Esophagus squamous epithelium (tissue), 5 donors: ENCODE results near the gene EPHA8. TPM values are rescaled to one million over a fixed set of nuclear protein-coding genes. Genes with fewer than 3 reads are reported as not detected.

Experiments used
- DNase-seq: peaks from one replicate; lab custom pipeline; 2025; lab: John Stamatoyannopoulos, UW
- H3K27ac ChIP-seq, 4 donors: fragments of 200-600 bp; sonication (generic); one replicate each; pipeline ENCODE4 v1.5.1; 2016 to 2019; ENCODE audit warnings: mild to moderate bottlenecking in 1 of 4
- H3K27me3 ChIP-seq, 4 donors: fragments of 200-600 bp; sonication (generic); 1 replicate in 3 of 4; 2 replicates in 1 of 4; pipeline versions ENCODE4 v1.5.1 to v1.6.0; 2017 to 2021; ENCODE audit warnings: antibody characterized with exemption in 1 of 4
- H3K36me3 ChIP-seq, 3 donors: fragments of 200-600 bp; sonication (generic); one replicate each; pipeline ENCODE4 v1.5.1; 2016 to 2019
- H3K4me1 ChIP-seq, 3 donors: fragments of 200-600 bp; sonication (generic); one replicate each; pipeline ENCODE4 v1.5.1; 2017 to 2019
- H3K4me3 ChIP-seq, 4 donors: fragments of 200-600 bp; sonication (generic); 1 replicate in 3 of 4; 2 replicates in 1 of 4; pipeline ENCODE4 v1.5.1; 2016 to 2019; ENCODE audit warnings: mild to moderate bottlenecking in 2 of 4, moderate library complexity in 1 of 4
- H3K9me3 ChIP-seq, 3 donors: fragments of 200-600 bp; sonication (generic); one replicate each; pipeline ENCODE4 v1.5.1; 2016 to 2019
- CTCF ChIP-seq, 6 experiments: fragments of 450-650 bp in 4 of 6; fragments of 200-600 bp in 2 of 6; sonication (generic) in 2 of 6; IDR thresholded peaks; one replicate each; pipeline ENCODE4 v1.5.1; 2016 to 2019; ENCODE audit warnings: antibody characterized with exemption in 6 of 6, mild to moderate bottlenecking in 4 of 6, moderate library complexity in 4 of 6
- POLR2A ChIP-seq, 4 donors: fragments of 450-650 bp; IDR thresholded peaks; one replicate each; pipeline ENCODE4 v1.6.1; 2017; ENCODE audit warnings: antibody characterized with exemption in 4 of 4, mild to moderate bottlenecking in 4 of 4, moderate library complexity in 3 of 4
- whole genome bisulfite sequencing, 2 donors: methylation state at CpG; one replicate each; pipeline ENCODE4 v1.1.5; 2018; 5-methylcytosine and 5-hydroxymethylcytosine counted together
- intact Hi-C: fragments of 100-400 bp; cut with DNase I; formaldehyde crosslinking; loops from one replicate; pipeline ENCODE4 v1.15.0; 2022
- total RNA-seq, 4 donors: library from RNA; depleted of rRNA; stranded (reverse); fragments of >200 nt; gene quantifications; one replicate each; pipeline ENCODE4 v1.1.0, GENCODE V29; 2016
- donor health status: DM: yes; HTN: yes; CAD: no.

EPHA8 gene
- total RNA-seq, 4 donors from 2014 or later, result 0.19 to 0.44 TPM; not detected in 2

GRCh38 chr1:22525646-22526045 is 37.6 kb upstream of the EPHA8 start:
- 90 to 98% methylated on average over 6 of the region's 11 CpGs for WGBS, 2 donors
- H3K27me3 ChIP-seq, result no peaks in the 10 kb centered on the region
- TF ChIP-seq CTCF (IDR thresholded peaks at IDR 0.05) (no peak), POLR2A (IDR thresholded peaks at IDR 0.05) (no peak)

DNA sequence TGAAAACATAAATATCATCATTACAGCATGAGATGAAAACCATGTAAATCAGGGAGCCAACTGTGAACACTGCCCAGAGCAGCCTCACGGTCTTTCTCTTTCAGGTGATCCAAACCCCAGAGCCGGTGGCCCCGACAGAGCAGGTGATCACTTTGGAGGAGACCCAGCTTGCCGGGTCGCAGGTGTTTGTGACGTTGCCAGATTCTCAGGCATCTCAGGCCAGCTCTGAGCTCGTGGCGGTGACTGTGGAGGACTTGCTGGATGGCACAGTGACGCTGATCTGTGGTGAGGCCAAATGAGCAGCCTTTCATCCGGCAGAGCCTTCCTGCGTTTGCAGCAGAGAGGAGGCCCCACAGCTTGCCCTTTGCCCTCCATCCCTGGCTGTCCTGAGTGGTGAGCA is 37.2 kb upstream of the EPHA8 start:
- Histone ChIP-seq H3K4me3 (no peak overlapping the region), H3K9me3 (no peaks in the 10 kb centered on the region), H3K27me3 (no peaks in the 10 kb centered on the region), H3K4me1 (peaks cover 0 to 17% (median 6%) of the 10 kb centered on the region in 3 donors), H3K27ac (no peak overlapping the region), H3K36me3 (peaks cover 13 to 71% (median 19%) of the 10 kb centered on the region in 3 donors)
- no peak for DNase-seq
- intact Hi-C loops, result loop anchor here (10.0 kb wide), 1 partner anchor 119 kb away; the partner anchor contains the start of gene C1QC
- WGBS, 2 donors, result 77% methylated on average over 7 of the region's 11 CpGs; no CpG with 5 or more reads in 1 of the 2 donors
- TF ChIP-seq POLR2A (IDR thresholded peaks at IDR 0.05), result no peak

More at GRCh38 chr1:22525646-22526045, 37.6 kb upstream of the EPHA8 start:
- Histone ChIP-seq H3K4me3 (no peak overlapping the region), H3K4me1 (peaks cover 0 to 12% (median 6%) of the 10 kb centered on the region in 3 donors), H3K36me3 (peaks cover 16 to 76% (median 24%) of the 10 kb centered on the region in 3 donors), H3K9me3 (no peaks in the 10 kb centered on the region), H3K27ac (no peak overlapping the region)
- DNase-seq, result no peak
- intact Hi-C loops, result loop anchor here (10.0 kb wide), 1 partner anchor 119 kb away; the partner anchor contains the start of gene C1QC

DNA sequence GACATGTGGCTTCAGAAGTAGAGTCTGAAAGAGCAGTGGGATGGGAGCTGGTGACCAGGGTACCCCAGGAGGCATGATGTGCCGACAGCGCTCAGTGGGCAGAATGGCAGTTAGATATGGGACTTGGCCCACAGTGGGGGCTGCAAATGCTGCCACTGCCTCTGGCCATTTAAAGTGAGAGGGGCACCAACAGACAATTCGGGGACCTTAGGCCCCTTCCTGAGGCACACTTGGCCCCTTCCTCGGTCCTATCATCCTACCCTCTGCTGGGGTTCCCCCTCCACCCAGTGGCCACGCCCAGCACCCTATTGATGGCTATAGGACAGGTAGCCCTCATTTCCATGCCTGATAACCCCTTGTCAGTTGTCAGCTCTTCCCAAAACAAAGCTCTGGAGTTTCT is 36.6 kb upstream of the EPHA8 start:
- no peak for DNase-seq
- H3K4me1 ChIP-seq, result peaks cover 0 to 21% (median 6%) of the 10 kb centered on the region in 3 donors
- no peaks in the 10 kb centered on the region for H3K27me3 ChIP-seq
- no peak overlapping the region for H3K27ac ChIP-seq
- 75 to 86% methylated on average over 2 to 5 of the region's 5 CpGs for WGBS, 2 donors
- TF ChIP-seq CTCF (IDR thresholded peaks at IDR 0.05) (no peak), POLR2A (IDR thresholded peaks at IDR 0.05) (no peak)
- no peaks in the 10 kb centered on the region for H3K9me3 ChIP-seq
- H3K4me3 ChIP-seq, result no peak overlapping the region
- intact Hi-C loops, result loop anchor here (10.0 kb wide), 1 partner anchor 118 kb away; the partner anchor contains the start of gene C1QC
- H3K36me3 ChIP-seq, result peaks cover 8 to 65% (median 18%) of the 10 kb centered on the region in 3 donors

DNA sequence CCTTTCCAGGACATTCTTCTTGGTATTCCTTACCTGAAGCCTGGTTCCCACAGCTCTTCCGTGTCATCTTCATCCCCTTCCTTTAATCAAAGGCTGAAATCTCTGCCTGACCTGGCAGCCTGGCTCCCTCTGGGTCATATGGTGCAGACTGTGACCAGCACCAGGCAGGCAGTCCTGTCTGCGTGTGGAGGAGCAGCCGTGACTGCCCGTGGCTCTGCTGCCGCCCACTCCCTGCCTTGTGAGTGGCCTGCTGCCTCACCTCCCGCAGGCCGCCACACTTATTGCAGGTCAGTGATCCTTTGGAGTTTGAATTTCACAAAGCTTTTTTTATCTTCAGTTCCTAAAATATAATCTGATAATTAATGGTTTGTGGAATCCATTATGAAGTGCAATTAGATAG is 36.2 kb upstream of the EPHA8 start:
- Histone ChIP-seq H3K27ac (no peak overlapping the region), H3K4me1 (peaks cover 0 to 21% (median 6%) of the 10 kb centered on the region in 3 donors), H3K36me3 (peaks cover 8 to 61% (median 18%) of the 10 kb centered on the region in 3 donors), H3K9me3 (no peaks in the 10 kb centered on the region), H3K27me3 (no peaks in the 10 kb centered on the region), H3K4me3 (no peak overlapping the region)
- no peak for TF ChIP-seq POLR2A (IDR thresholded peaks at IDR 0.05)
- no peak for TF ChIP-seq CTCF (IDR thresholded peaks at IDR 0.05)
- WGBS, 2 donors, result 85% methylated on average over 7 of the region's 7 CpGs
- no peak for DNase-seq
- intact Hi-C loops, result loop anchor here (10.0 kb wide), 1 partner anchor 118 kb away; the partner anchor contains the start of gene C1QC

- Histone ChIP-seq H3K4me3 (no peak overlapping the region), H3K9me3 (no peaks in the 10 kb centered on the region), H3K4me1 (peaks cover 0 to 21% (median 6%) of the 10 kb centered on the region in 3 donors), H3K27me3 (no peaks in the 10 kb centered on the region), H3K27ac (no peak overlapping the region), H3K36me3 (peaks cover 8 to 55% (median 18%) of the 10 kb centered on the region in 3 donors)
- intact Hi-C loops, result loop anchor here (10.0 kb wide), 1 partner anchor 117 kb away; the partner anchor contains the start of gene C1QC
- TF ChIP-seq POLR2A (IDR thresholded peaks at IDR 0.05), result no peak
- peak in 1 of 6 experiments; percentile 3 for TF ChIP-seq CTCF (IDR thresholded peaks at IDR 0.05)
- WGBS, 2 donors, result 79 to 81% methylated on average over 4 to 15 of the region's 15 CpGs
- DNase-seq, result no peak
Measured at GRCh38 chr1:22527555-22528296, 35.6 kb upstream of the EPHA8 start.
